K562 (cell line): ENCODE data around the gene PRR5. TPM values are rescaled to one million over a fixed set of nuclear protein-coding genes. Genes with fewer than 3 reads are reported as not detected.

Source experiments
- ATAC-seq: fragments of 200-7000 bp; cut with Tn5 transposase; 3 replicates; pipeline ENCODE4 v1.9.1; 2020; ENCODE audit warnings: moderate library complexity
- BruUV-seq: library from RNA; stranded (reverse); fragments of 400-500 nt; replicated peaks from 2 replicates; lab custom pipeline; 2021; lab: Mats Ljungman, UMichigan
- CTCF ChIA-PET: fragments of 300-600 bp; formaldehyde crosslinking; extraction: SDS; loops from one replicate; lab custom pipeline; 2021; ENCODE audit warnings: low intra/inter-chr PET ratio; lab: Yijun Ruan, JAX
- POLR2A ChIA-PET: fragments of 300-600, 350-650 bp; sonication (Branson Sonifier 250); formaldehyde crosslinking; extraction: SDS; loops from one replicate; lab custom pipeline; 2021; ENCODE audit warnings: antibody characterized with exemption, inconsistent platforms; lab: Yijun Ruan, JAX
- DNase-seq, 4 experiments: peaks; one replicate each; pipeline versions ENCODE4 v3.0.0 to v3.0.0-alpha.2; 2011 to 2018; ENCODE audit warnings: low spot score in 3 of 4, mixed read lengths in 3 of 4; ENCODE audit errors: extremely low read depth in 1 of 4
- FAIRE-seq: peaks from 2 replicates; lab custom pipeline; 2011; peaks lifted over from hg19 to GRCh38; lab: Jason Lieb, UNC
- H2AFZ ChIP-seq: 2 replicates; pipeline ENCODE4 v1.6.0; 2011; ENCODE audit warnings: low read depth, low read length, control low read depth, inconsistent platforms
- H3K27ac ChIP-seq: fragments of 200-600 bp; 3 replicates; pipeline ENCODE4 v1.8.0; 2011; ENCODE audit warnings: low read depth, mild to moderate bottlenecking, control low read depth, inconsistent platforms, low read length, moderate library complexity, mixed read lengths; ENCODE audit errors: extremely low read depth
- H3K27me3 ChIP-seq, 2 experiments: fragments of 300-600 bp in 1 of 2; 2 replicates in 1 of 2; 3 replicates in 1 of 2; pipeline versions ENCODE4 v1.6.0 to v1.8.0; 2011; ENCODE audit warnings: inconsistent platforms in 2 of 2, low read length in 2 of 2, mild to moderate bottlenecking in 1 of 2, mixed read lengths in 1 of 2, moderate library complexity in 1 of 2; ENCODE audit not compliant: control insufficient read depth in 2 of 2, insufficient read depth in 2 of 2
- H3K36me3 ChIP-seq: fragments of 300-600 bp; 3 replicates; pipeline ENCODE4 v1.8.0; 2011; ENCODE audit warnings: mild to moderate bottlenecking, low read length, inconsistent platforms; ENCODE audit not compliant: control insufficient read depth, insufficient read depth
- H3K4me1 ChIP-seq, 2 experiments: fragments of 200-600 bp in 1 of 2; replicated peaks in 1 of 2; 2 replicates in 1 of 2; 3 replicates in 1 of 2; pipeline versions ENCODE4 v1.5.1 to v1.8.0; 2011; ENCODE audit warnings: inconsistent platforms in 2 of 2, low read length in 2 of 2, mild to moderate bottlenecking in 1 of 2, mixed read lengths in 1 of 2, moderate library complexity in 1 of 2; ENCODE audit not compliant: control insufficient read depth in 2 of 2, insufficient read depth in 2 of 2
- H3K4me2 ChIP-seq: 2 replicates; pipeline ENCODE4 v1.6.1; 2011; ENCODE audit warnings: low read length, control low read depth, inconsistent platforms, mixed read lengths; ENCODE audit not compliant: insufficient read depth
- H3K4me3 ChIP-seq: fragments of 200-600 bp; sonication (generic), shearing (Covaris generic); 2 replicates; pipeline ENCODE4 v1.5.1; 2016; ENCODE audit warnings: control low read depth, inconsistent platforms
- H3K79me2 ChIP-seq: fragments of 200-600 bp; 3 replicates; pipeline ENCODE4 v1.8.0; 2011; ENCODE audit warnings: low read length, inconsistent platforms; ENCODE audit not compliant: control insufficient read depth, insufficient read depth
- H3K9ac ChIP-seq, 2 experiments: 2 replicates each; pipeline versions ENCODE4 v1.6.0 to v1.6.1; 2011; ENCODE audit warnings: low read depth in 2 of 2, low read length in 2 of 2, control low read depth in 1 of 2, inconsistent platforms in 1 of 2, mild to moderate bottlenecking in 1 of 2, mixed read lengths in 1 of 2; ENCODE audit not compliant: insufficient read depth in 1 of 2
- H3K9me1 ChIP-seq: one replicate; pipeline ENCODE4 v1.6.0; 2011; ENCODE audit warnings: inconsistent platforms, mild to moderate bottlenecking, low read length, moderate library complexity; ENCODE audit not compliant: control insufficient read depth, insufficient read depth
- H3K9me3 ChIP-seq: replicated peaks from 2 replicates; pipeline ENCODE4 v1.5.1; 2011; ENCODE audit warnings: low read depth, low read length, inconsistent platforms; ENCODE audit not compliant: control insufficient read depth, insufficient read depth
- H4K20me1 ChIP-seq: replicated peaks from 2 replicates; pipeline ENCODE4 v1.6.1; 2011; ENCODE audit warnings: low read length, inconsistent platforms, mixed read lengths; ENCODE audit not compliant: control insufficient read depth, insufficient read depth
- CREBBP ChIP-seq: IDR thresholded peaks from one replicate; pipeline ENCODE4 v1.6.1; 2012; ENCODE audit warnings: low read depth, mild to moderate bottlenecking, control low read depth, inconsistent platforms, low read length
- DDX20 ChIP-seq: fragments of 450-650 bp; IDR thresholded peaks from 2 replicates; pipeline ENCODE4 v1.6.1; 2016; ENCODE audit warnings: missing genetic modification characterization, low read depth, mild to moderate bottlenecking, missing compliant biosample characterization, moderate library complexity
- FOXA3 ChIP-seq, 2 experiments: fragments of 450-650 bp in 1 of 2; sonication (generic) in 1 of 2; formaldehyde crosslinking; IDR thresholded peaks in 1 of 2; conservative IDR thresholded peaks in 1 of 2; 2 replicates each; pipeline versions ENCODE4 v1.4.0 to v1.8.0; 2020 to 2022; ENCODE audit warnings: mild to moderate bottlenecking in 2 of 2, missing genetic modification reagents in 1 of 2
- POLR3G ChIP-seq: IDR thresholded peaks from 2 replicates; pipeline ENCODE4 v1.6.1; 2011; ENCODE audit not compliant: insufficient read length, insufficient replicate concordance; ENCODE audit errors: extremely low read depth
- WGBS: fragments of 100-300 bp; shearing (Covaris generic); methylation state at CpG from one replicate; pipeline ENCODE4 v1.1.6; 2016; ENCODE audit warnings: low coverage, mixed read lengths; ENCODE audit not compliant: insufficient coverage; ENCODE audit errors: missing lambda C conversion rate; 5-methylcytosine and 5-hydroxymethylcytosine counted together
- in situ Hi-C: fragments of 300-500 bp; cut with MboI; formaldehyde crosslinking; loops from 4 replicates; pipeline ENCODE4 v1.15.0; 2018; ENCODE audit warnings: inconsistent platforms, mixed read lengths
- intact Hi-C: fragments of 100-400 bp; cut with micrococcal nuclease; formaldehyde crosslinking; loops from 2 replicates; pipeline ENCODE4 v1.14.2; 2022
- polyA plus RNA-seq, 8 experiments: library from polyadenylated mRNA; depleted of rRNA in 4 of 8; stranded (reverse) in 5 of 8; unstranded in 3 of 8; fragments of >200 nt; fragmentation: Nextera tagmentation in 2 of 8; fragmentation: Illumina TruSeq in 1 of 8; extraction: Ambion mirVana in 2 of 8; extraction: Trizol in 1 of 8; gene quantifications; 2 replicates each; pipeline versions ENCODE4 v1.2.1 to v1.2.3, GENCODE V29; 2011 to 2014; ENCODE audit warnings: inconsistent platforms in 1 of 8, missing spikeins in 1 of 8
- total RNA-seq, 7 experiments: library from RNA; depleted of rRNA in 6 of 7; stranded (reverse); fragments of >200 nt in 6 of 7; fragmentation: Illumina TruSeq in 2 of 7; extraction: Trizol in 2 of 7; gene quantifications; 2 replicates each; pipeline versions ENCODE4 v1.2.1 to v1.2.3, GENCODE V29; 2011 to 2021; ENCODE audit warnings: low replicate concordance in 1 of 7
- TF ChIP-seq, protein P1 (sequence below): sonication (generic); formaldehyde crosslinking; IDR thresholded peaks from 2 replicates; pipeline ENCODE4 v1.8.0; 2022; ENCODE audit warnings: mild to moderate bottlenecking, missing genetic modification reagents
- TF ChIP-seq, protein P2 (sequence below): sonication (generic); formaldehyde crosslinking; IDR thresholded peaks from 2 replicates; pipeline ENCODE4 v1.8.1; 2022; ENCODE audit warnings: missing genetic modification reagents

Gene PRR5
- total and polyA plus RNA-seq, 9 of the 15 experiments (the other 6 are each of a cell fraction or from before 2014, with no cell fraction given), result 0.13 to 21.0 (median 7.5) TPM

DNA sequence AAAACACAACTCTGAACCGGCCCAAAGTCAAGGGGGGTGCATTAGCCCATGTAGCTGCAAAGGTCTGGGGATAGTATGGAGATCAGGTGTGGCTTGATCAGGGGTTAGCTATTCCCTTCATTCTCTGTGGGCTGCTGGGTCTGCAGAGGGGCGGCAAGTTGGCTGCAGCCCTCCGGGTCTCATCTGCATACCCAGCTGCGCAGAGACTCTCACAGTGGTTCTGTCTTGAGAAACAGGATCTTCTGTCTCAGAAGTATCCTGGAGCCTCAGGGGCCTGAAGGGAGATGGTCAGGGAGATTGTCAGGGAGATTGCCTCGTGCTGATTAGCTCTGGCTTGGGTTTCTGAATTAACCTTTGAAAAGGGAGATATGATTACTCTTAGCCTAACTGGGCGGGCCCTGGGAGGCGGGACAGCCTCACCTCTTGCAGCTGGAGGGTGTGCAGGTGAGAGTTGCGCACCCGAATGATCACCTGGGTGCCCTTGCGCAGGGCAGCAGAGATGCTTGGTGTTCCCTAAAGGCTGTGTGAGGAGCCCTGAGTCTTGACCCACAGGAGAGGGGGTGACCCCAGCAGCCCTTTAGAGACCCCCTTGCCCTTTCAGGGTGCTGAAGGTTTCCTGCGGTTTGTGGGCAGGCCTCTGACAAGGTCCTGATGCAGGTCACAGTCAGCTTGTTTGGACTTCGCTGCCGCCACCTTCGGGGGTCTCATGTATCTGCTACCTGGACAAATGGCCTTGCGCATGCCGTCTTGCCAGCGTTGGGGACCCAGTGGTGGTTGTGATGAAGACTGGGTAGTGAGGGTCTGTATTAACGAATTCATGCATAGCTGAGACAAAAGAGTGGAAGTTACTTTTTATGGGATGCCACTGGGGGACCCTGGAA, 57.7 kb downstream of the PRR5 start:
- no TSS peak for BruUV-seq
- TF ChIP-seq CREBBP (no peak), FOXA3 (CRISPR knock-in tag; conservative IDR thresholded peaks at IDR 0.05 in 1 of 2, IDR thresholded peaks at IDR 0.05 in 1 of 2) (no peak), DDX20 (tag) (no peak), POLR3G (no peak)
- TF ChIP-seq, protein P1, sequence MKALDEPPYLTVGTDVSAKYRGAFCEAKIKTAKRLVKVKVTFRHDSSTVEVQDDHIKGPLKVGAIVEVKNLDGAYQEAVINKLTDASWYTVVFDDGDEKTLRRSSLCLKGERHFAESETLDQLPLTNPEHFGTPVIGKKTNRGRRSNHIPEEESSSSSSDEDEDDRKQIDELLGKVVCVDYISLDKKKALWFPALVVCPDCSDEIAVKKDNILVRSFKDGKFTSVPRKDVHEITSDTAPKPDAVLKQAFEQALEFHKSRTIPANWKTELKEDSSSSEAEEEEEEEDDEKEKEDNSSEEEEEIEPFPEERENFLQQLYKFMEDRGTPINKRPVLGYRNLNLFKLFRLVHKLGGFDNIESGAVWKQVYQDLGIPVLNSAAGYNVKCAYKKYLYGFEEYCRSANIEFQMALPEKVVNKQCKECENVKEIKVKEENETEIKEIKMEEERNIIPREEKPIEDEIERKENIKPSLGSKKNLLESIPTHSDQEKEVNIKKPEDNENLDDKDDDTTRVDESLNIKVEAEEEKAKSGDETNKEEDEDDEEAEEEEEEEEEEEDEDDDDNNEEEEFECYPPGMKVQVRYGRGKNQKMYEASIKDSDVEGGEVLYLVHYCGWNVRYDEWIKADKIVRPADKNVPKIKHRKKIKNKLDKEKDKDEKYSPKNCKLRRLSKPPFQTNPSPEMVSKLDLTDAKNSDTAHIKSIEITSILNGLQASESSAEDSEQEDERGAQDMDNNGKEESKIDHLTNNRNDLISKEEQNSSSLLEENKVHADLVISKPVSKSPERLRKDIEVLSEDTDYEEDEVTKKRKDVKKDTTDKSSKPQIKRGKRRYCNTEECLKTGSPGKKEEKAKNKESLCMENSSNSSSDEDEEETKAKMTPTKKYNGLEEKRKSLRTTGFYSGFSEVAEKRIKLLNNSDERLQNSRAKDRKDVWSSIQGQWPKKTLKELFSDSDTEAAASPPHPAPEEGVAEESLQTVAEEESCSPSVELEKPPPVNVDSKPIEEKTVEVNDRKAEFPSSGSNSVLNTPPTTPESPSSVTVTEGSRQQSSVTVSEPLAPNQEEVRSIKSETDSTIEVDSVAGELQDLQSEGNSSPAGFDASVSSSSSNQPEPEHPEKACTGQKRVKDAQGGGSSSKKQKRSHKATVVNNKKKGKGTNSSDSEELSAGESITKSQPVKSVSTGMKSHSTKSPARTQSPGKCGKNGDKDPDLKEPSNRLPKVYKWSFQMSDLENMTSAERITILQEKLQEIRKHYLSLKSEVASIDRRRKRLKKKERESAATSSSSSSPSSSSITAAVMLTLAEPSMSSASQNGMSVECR (CRISPR knock-in tag), result no peak
- TF ChIP-seq, protein P2, sequence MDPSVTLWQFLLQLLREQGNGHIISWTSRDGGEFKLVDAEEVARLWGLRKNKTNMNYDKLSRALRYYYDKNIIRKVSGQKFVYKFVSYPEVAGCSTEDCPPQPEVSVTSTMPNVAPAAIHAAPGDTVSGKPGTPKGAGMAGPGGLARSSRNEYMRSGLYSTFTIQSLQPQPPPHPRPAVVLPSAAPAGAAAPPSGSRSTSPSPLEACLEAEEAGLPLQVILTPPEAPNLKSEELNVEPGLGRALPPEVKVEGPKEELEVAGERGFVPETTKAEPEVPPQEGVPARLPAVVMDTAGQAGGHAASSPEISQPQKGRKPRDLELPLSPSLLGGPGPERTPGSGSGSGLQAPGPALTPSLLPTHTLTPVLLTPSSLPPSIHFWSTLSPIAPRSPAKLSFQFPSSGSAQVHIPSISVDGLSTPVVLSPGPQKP (CRISPR knock-in tag), result no peak
- ChIA-PET CTCF (no interaction called here), POLR2A (no interaction called here)
- no peak overlapping the region for H3K4me2 ChIP-seq
- in situ Hi-C loops, result no loop called here
- no peak overlapping the region for H2AFZ ChIP-seq
- H3K9ac ChIP-seq, result no peak overlapping the region
- peaks cover 9 to 32% of the 10 kb centered on the region in 2 experiments; a peak in 3 of 5 replicates for H3K27me3 ChIP-seq
- ATAC-seq (no peak), FAIRE-seq (no peak), DNase-seq (no peak)
- 0 out of 2 replicates have a peak, but pooled peaks cover 4% of the 10 kb centered on the region for H4K20me1 ChIP-seq
- no peak overlapping the region for H3K27ac ChIP-seq
- no peaks in the 10 kb centered on the region for H3K9me3 ChIP-seq
- H3K79me2 ChIP-seq, result no peaks in the 10 kb centered on the region
- H3K9me1 ChIP-seq, result no peaks in the 10 kb centered on the region
- intact Hi-C loops, result no loop called here
- no peaks in the 10 kb centered on the region; a peak in 1 of 5 replicates for H3K4me1 ChIP-seq
- 7% methylated on average over 14 of the region's 18 CpGs for whole genome bisulfite sequencing
- H3K36me3 ChIP-seq, result no peaks in the 10 kb centered on the region
- H3K4me3 ChIP-seq, result no peak overlapping the region
